Activated gamma-delta T cell treated with anti-CD3 and anti-CD28 coated beads, Interleukin-2, amount 50 U/mL, for 16 hours (primary cell): ENCODE measurements around the gene CCDC47.
"Not testable (repeated sequence)": the region's sequence is repeated elsewhere in the genome, so short reads cannot be mapped to it uniquely, and the experiment has no call there.

Source experiments
- DNase-seq: peaks from one replicate; pipeline ENCODE4 v3.0.0-alpha.2; 2020; ENCODE audit warnings: low read depth

Gene CCDC47

GRCh38 chr17:63735691-63736090 lies 37.7 kb downstream of the CCDC47 start:
- no peak for DNase-seq

GRCh38 chr17:63722403-63722802 lies 51.0 kb downstream of the CCDC47 start:
- DNase-seq: no peak

DNA sequence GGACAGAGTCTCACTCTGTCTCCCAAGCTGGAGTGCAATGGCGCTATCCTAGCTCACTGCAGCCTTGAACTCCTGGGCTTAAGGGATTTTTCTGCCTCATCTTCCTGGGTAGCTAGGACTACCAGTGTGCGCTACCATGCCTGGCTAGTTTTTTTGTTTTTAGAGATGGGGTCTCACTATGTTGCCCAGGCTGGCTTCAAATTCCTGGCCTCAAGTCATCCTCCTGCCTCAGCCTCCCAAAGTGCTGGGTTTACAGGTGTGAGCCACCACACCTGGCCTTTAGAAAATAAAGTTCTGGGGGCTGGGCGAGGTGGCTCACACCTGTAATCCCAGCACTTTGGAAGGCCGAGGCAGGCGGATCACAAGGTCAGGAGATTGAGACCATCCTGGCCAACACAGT lies 53.2 kb downstream of the CCDC47 start:
- DNase-seq: not testable (repeated sequence)

DNA sequence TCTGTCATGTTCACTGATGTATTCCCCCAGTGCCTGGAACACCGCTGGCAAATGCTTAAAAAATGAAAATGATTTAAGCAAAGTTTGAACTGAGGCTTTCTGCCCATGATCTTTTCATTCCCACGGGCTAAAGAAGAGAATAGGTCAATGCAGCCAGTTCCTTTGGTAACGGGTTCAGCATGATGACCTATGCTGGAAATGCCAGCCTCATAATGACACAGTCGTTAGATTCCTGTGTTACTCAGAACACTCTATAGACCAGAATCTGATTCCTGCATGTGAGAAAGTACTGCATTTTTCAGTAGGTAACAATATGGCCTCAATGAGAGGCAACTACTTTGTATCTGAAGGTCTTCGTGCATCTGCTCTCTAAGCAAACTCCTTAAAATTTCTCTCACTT lies 54.4 kb downstream of the CCDC47 start:
- no peak for DNase-seq

DNA sequence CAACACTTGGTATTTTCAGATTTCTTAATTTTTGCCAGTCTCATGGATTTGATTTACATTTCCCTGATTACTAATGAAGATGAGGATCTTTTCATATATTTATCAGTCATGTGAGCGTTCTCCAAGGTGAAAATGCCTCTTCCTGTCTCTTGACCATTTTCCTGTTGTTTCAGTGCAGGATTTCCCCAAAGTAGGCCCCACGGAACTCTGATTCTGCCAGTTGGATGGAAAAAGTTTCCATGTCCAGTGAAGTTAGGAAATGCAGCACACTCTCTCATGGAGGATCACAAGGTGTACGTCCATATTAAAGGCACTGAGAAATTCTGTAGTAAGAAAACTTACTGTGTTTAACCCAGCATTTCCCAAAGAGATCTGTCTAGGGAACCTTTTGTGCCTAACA lies 57.0 kb downstream of the CCDC47 start:
- DNase-seq: no peak

DNA sequence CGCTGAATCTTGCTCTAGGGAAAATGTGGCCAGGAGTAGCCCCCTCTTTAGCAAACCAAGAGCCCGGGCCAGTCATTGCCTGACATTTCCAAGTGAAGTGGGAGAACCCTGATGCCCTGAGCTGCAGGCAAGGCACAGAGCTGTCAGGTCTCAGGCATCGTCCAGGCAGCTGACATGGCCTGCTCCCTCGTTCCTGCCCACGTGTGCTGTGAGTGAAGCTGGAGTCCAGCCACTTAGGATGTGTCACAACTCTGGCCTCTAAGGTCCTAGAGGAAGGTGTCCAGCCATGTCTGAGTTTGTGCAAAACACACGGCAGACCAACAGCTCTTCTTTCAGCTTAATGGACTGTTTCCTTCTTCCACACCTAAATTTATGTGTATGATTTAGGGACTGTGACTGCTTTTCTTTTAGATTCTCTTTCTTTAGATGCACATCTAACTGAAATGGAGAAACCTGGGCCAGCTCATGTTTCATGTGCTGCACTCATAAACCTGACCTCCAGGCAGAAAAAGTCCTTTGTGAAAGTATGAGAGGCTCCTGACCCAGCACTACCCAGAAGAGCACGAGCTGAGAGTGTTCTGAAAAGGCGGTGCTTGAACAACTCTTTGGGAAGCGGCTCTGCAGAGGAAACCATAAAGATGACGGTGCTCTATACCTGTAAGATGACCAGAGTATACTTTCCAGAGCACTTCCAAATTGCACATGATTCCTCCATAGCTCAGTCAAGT lies 58.7 kb downstream of the CCDC47 start:
- no peak for DNase-seq

GRCh38 chr17:63709110-63709509 lies 64.3 kb downstream of the CCDC47 start:
- no peak for DNase-seq

- DNase-seq: no peak
These were observed 66.2 kb downstream of the CCDC47 start for GRCh38 chr17:63707151-63707550.

DNA sequence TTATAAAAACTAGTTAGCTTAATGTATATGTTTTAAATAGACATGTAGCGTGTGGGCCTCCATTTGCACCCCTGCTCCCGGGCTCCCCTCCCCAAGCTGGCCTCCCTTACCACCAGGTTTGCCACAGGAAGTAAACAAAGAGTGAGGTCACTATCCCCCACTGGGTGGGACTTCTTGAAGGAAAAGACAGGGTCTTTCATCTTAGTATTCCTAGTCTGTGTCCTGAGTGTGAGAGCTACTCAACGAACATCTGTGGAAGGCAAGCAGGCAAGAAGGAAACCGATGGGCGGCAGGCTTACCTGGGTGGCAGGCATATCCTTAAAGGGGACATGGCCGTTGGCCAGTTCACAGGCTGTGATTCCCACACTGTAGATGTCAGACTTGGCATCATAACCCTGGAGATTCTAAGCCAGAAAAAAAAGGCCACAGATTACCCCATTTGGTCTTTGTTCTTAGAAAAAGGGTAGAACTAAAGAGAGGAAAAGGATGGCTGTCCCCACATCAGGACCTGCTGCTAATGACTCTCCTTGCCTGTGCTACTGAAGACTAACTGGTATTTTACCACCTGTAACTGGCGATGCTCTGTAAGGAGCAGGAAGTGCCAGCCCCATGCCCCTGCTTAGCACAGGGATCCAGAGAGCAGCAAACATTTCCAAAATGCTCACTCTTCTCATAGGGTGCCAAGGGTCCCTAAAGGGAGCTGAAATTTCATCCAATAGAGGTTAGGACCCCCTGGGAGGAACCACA lies 66.9 kb downstream of the CCDC47 start:
- DNase-seq: no peak

DNA sequence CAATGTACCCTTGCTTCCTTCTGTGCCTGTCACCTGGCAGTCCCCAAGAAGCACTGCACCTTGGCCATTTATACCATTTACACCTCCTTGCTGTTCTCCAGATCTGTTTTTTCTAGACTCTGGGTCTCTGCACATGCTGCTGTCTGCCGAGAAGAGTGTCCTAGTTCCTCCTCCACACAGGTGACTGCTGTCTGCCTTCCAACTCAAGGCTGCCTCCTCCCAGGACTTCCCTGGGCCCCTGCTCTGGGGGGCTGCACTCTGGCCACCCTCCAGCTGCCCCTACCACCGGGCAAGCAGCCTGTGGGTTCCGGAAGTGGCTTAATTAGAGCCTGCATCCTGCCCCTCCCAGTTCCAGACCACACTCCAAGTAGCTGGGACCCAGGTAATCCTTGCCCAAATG lies 67.7 kb downstream of the CCDC47 start:
- no peak for DNase-seq

DNA sequence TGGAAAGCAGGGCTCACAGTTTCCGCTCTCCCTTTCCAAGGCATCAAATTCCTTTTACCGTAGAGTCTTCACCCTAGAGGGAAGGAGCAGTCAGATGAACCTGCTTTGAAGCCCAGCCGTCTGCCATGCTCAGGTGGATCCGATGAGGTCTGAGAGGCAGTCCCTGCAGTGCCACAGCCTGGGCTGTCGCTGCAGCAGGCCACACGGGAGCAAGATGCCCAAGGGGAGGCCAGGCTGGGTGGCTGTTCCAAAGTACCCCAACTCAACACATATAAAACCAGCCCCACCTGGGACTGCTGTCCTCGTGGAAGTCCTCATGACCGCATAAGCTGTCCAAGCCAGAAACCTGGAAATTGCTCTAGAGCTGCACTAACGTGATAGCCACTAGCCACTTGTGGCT lies 68.6 kb downstream of the CCDC47 start:
- DNase-seq: no peak

DNA sequence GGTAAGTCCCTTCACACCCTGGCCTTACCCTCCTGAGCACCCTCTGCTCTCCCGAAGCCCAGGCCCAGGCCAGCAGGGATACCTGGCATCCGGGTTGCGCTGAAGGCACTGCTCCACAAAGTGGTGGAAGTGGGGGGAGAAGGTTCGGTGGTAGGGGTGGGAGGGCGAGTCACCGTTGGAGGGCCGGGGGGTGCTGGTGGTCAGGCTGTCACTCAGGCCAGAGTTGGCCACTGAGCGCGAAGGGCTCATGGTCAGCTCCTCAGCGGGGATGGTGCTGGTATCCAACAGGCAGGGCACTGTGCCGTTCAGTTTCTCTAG lies 69.2 kb downstream of the CCDC47 start:
- DNase-seq: no peak

- no peak for DNase-seq
These were observed 69.7 kb downstream of the CCDC47 start for GRCh38 chr17:63703556-63704258.

- no peak for DNase-seq
These were observed 70.4 kb downstream of the CCDC47 start for GRCh38 chr17:63703029-63703428.

- no peak for DNase-seq
These were observed 70.7 kb downstream of the CCDC47 start for GRCh38 chr17:63702721-63703015.

DNA sequence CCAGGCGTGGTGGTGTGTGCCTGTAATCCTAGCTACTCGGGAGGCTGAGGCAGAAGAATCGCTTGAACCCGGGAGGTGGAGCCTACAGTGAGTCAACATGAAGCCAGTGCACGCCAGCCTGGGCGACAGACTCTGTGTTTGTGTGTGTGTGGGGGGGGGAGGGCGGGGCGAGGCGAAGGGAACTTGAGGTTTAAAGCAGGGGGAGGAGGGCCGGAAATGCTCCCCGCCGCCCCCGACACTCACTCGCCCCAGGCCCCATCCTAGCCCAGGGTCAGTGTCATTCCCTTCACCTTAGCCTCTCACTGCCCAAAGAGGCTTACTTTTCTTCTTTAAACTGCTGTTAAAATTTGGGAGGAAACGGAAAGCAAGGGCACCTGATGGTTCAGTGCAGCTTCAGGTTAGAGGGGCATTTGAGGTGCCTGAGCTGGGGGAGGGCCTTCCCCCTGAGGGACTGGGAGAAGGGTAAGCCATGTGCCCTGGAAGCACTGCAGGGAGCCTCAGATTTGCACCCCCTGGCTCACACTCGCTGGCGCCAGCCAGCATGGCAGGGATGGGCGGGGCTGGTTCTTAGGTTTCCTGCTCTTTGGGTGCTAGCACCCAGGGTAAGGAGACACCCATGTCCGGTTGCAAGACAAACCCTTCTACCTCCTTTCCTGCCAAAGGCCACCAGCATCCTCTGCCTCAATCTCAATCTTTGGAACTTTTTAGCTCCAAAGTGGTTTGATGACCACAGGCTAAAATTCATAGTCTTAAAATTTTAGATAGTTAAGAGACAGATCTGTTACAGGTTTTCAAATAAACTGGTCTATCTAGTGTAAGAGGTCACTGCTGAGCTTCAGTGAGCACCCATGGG lies 71.3 kb downstream of the CCDC47 start:
- peak; percentile 55 for DNase-seq

GRCh38 chr17:63701456-63701820 lies 72.0 kb downstream of the CCDC47 start:
- no peak for DNase-seq

DNA sequence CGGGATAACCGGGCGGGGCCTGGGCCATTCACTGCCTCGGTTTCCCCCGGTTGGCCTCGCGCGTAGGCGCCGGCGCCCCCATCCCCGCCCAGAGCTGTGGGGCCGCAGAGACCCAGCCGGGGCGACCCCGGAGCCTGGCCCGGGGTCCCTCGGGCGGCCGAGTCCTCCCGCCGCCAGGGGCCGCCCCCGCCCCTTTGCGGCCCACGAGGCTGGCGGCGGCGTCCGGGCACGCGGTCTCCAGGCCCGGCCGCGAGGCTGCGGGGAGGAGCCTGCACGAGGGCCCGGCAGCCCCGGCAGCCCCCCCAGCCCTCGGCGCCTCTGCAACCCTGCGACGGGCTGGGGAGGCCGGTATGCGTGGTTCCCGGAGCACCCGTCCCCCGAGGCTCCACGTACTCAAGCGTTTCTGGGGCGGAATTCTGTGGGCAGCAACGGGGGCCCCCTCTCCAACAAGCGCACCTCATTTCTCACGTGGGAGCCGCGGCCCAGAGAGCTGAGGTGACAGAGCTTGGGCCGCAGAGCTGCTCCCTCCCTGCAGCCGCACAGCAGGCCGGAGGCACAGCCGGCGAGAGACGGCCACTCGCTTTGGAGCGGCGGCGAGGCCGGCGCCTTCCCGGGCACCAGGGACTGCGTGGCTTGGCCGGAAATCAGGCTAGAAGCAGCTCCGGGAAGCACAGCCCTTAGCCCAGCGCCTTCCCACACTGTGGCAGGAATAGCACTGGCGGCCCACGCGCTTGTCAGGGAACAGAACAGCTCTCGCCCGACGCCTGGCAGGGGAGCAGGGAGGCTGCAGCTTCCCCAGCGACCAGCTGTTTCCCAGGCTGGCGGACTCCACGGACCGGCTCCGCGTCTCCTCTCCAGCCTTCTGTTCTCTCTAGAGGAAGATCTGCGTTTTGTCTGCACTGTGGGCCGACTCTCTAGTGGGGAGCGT lies 72.6 kb downstream of the CCDC47 start:
- DNase-seq: no peak

- peak; percentile 80 for DNase-seq
These were observed 73.5 kb downstream of the CCDC47 start, which contains the start of gene LIMD2 for GRCh38 chr17:63699638-63700527. Gene LIMD2, minus strand, starts transcription at chr17:63700125. Its CDS starts 827 bp downstream, at chr17:63699298.
